WERI-Rb-1 (cell line): Measurements from ENCODE around the gene PARD3B.
"Not testable (repeated sequence)": the region's sequence is repeated elsewhere in the genome, so short reads cannot be mapped to it uniquely, and the experiment has no call there.

Experiments
- DNase-seq: peaks from one replicate; pipeline ENCODE4 v3.0.0-alpha.2; 2020
- H3K27ac ChIP-seq: fragments of 250-450 bp; sonication (Bioruptor Pico); 2 replicates; pipeline ENCODE4 v1.5.1; 2020; ENCODE audit warnings: mild to moderate bottlenecking, moderate library complexity
- H3K27me3 ChIP-seq: fragments of 250-450 bp; sonication (Bioruptor Pico); 2 replicates; pipeline ENCODE4 v1.5.1; 2021; ENCODE audit warnings: mild to moderate bottlenecking, low read depth, moderate library complexity; ENCODE audit not compliant: insufficient read depth, severe bottlenecking
- H3K36me3 ChIP-seq: fragments of 250-450 bp; sonication (Bioruptor Pico); 2 replicates; pipeline ENCODE4 v1.5.1; 2020; ENCODE audit warnings: mild to moderate bottlenecking, moderate library complexity
- H3K4me3 ChIP-seq: 2 replicates; pipeline ENCODE4 v1.5.1; 2011; ENCODE audit warnings: low read depth, mild to moderate bottlenecking, control low read depth, low read length
- H3K9me3 ChIP-seq: fragments of 250-450 bp; sonication (Bioruptor Pico); 2 replicates; pipeline ENCODE4 v1.5.1; 2021; ENCODE audit warnings: mild to moderate bottlenecking, moderate library complexity; ENCODE audit not compliant: severe bottlenecking
- CTCF ChIP-seq: IDR thresholded peaks from 2 replicates; pipeline ENCODE4 v1.5.1; 2011; ENCODE audit warnings: low read depth, mild to moderate bottlenecking, control low read depth, inconsistent platforms, low read length

Gene PARD3B

GRCh38 chr2:205216092-205216491 is 670.8 kb downstream of the PARD3B start:
- no peak for TF ChIP-seq CTCF
- no peak overlapping the region for H3K27ac ChIP-seq
- DNase-seq, result no peak
- H3K9me3 ChIP-seq, result no peaks in the 10 kb centered on the region
- H3K36me3 ChIP-seq, result no peaks in the 10 kb centered on the region
- H3K27me3 ChIP-seq, result no peaks in the 10 kb centered on the region
- H3K4me3 ChIP-seq, result no peak overlapping the region

DNA sequence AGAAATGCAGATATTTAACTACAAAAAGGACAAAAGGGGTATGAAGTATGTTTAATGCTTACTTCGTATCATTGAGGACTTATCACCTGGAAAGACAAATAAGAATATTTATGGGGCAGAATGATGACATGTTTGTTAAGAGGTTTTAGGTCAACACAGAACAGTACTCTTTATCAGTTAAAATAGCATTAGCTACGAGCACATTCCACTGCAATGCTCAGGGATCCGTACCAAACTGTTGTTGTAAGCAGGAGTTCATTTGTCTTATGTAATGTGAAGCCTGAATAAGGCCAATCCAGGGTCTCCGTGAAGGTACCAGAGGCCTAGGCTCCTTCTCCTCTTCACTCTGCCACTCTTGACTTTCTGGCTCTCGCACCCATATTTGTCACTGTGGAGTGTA is 671.3 kb downstream of the PARD3B start:
- H3K4me3 ChIP-seq, result no peak overlapping the region
- no peaks in the 10 kb centered on the region for H3K9me3 ChIP-seq
- no peaks in the 10 kb centered on the region for H3K27me3 ChIP-seq
- H3K27ac ChIP-seq, result no peak overlapping the region
- TF ChIP-seq CTCF, result no peak
- no peak for DNase-seq
- H3K36me3 ChIP-seq, result no peaks in the 10 kb centered on the region

DNA sequence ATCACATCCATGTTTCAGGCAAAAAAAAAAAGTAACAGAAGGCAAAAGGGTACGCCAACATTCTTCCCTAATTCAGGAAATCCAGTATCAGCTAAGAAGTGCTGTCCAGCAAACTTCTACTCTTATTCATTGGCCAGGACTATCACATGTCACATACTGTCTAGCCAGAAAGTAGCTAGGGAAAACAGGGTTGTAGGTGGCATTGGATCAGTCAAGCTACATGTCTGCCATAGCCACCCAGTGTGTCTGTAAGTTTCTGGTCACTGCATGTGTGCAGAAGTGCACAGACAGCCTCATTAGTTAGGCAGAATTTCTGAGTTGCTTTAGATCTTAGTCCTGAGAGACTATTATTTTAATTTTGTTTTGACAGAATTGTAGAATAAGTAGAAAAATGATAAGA is 671.7 kb downstream of the PARD3B start:
- no peak for DNase-seq
- H3K9me3 ChIP-seq, result no peaks in the 10 kb centered on the region
- no peak for TF ChIP-seq CTCF
- H3K27ac ChIP-seq, result no peak overlapping the region
- no peak overlapping the region for H3K4me3 ChIP-seq
- H3K27me3 ChIP-seq, result no peaks in the 10 kb centered on the region
- no peaks in the 10 kb centered on the region for H3K36me3 ChIP-seq

GRCh38 chr2:205218056-205218455 is 672.8 kb downstream of the PARD3B start:
- Histone ChIP-seq H3K4me3 (no peak overlapping the region), H3K27ac (no peak overlapping the region), H3K36me3 (no peaks in the 10 kb centered on the region), H3K9me3 (no peaks in the 10 kb centered on the region), H3K27me3 (no peaks in the 10 kb centered on the region)
- TF ChIP-seq CTCF, result no peak
- DNase-seq, result no peak

GRCh38 chr2:205218816-205219215 is 673.5 kb downstream of the PARD3B start:
- H3K4me3 ChIP-seq, H3K9me3 ChIP-seq, H3K27me3 ChIP-seq, H3K27ac ChIP-seq, H3K36me3 ChIP-seq, DNase-seq: not testable (repeated sequence)

DNA sequence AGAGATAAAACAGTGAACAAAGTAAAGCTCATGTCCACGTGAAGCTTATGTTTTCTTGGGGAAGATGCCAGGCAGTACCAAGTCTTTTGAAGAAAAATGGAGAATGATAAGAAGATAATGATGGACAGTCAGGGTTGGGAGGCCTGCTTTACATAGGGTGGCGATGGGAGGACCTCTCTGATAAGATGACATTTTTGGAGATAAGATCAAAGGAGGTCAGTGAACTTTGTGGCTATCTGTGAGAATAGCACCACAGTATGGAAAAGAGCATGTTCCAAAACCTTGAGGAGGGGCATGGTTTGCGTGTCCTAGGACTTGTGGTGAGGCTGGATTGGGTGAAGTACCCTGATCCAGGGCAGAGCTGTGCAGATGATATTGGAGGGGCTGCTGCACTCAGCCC is 675.3 kb downstream of the PARD3B start:
- no peak for DNase-seq
- no peak for TF ChIP-seq CTCF
- Histone ChIP-seq H3K27me3 (no peaks in the 10 kb centered on the region), H3K9me3 (no peaks in the 10 kb centered on the region), H3K4me3 (no peak overlapping the region), H3K27ac (no peak overlapping the region), H3K36me3 (no peaks in the 10 kb centered on the region)
